Choroid plexus epithelial cell (primary cell): ENCODE data around the gene NEDD8.

Experiments used
- DNase-seq: peaks from one replicate; pipeline ENCODE4 v3.0.0-alpha.2; 2010; ENCODE audit warnings: low read depth
- H3K4me3 ChIP-seq: 2 replicates; pipeline ENCODE4 v1.5.1; 2011; ENCODE audit warnings: low read depth, mild to moderate bottlenecking, control low read depth, low read length, moderate library complexity
- TF ChIP-seq, protein P1 (sequence below): conservative IDR thresholded peaks from 2 replicates; pipeline ENCODE4 v1.5.1; 2011; ENCODE audit warnings: low read depth, mild to moderate bottlenecking, control low read depth, inconsistent platforms, low read length, moderate library complexity

The NEDD8 gene

DNA sequence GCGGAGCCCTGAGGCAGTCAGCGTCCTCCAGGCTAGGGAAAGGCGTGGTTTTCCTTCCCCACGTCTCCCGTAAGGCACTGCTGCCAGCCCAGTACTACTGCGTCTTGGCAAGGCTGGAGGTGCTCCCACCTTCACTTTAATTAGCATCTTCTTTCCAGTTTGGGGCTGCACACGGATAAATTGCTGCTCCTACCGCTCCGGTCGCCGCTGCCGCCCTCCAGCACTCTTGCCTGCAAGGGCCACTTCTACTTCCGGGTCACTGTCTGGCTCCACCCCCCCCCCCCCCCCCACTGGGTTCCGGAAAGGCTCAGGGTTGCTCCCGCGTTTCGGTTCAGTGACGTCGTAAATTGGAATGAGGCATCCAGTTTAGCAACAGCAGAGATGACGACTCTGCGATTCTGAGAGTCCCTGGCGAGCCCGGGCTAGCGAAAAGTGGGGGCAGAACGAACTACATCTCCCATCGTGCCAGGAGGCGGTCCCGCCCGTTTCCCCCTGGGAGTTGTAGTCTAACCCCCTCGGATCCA, at the start of gene NEDD8:
NEDD8 (minus strand) TSS at position 247 of the 524 bp plus-strand sequence; CDS start at position 147, 100 bp downstream.
- DNase-seq: peak; percentile 96

DNA sequence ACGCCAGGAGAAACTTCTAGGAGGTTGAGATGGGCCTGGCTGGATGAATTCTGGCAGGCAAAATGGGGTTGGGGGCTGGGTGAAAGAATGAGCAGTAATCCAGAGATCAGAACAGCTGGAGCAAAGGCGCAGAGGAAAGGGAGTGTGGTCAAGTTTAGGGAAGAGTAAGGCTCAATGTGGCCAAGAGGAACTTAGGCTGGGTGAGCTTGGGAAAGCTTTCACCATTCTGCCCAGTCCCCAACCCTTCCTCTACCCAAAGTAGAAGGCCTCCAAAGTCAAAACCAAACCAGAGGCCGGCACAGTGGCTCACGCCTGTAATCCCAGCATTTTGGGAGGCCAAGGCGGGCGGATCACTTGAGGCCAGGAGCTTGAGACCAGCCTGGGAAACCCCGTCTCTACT, 49.5 kb upstream of the NEDD8 start:
- no peak overlapping the region for H3K4me3 ChIP-seq
- TF ChIP-seq, protein P1, sequence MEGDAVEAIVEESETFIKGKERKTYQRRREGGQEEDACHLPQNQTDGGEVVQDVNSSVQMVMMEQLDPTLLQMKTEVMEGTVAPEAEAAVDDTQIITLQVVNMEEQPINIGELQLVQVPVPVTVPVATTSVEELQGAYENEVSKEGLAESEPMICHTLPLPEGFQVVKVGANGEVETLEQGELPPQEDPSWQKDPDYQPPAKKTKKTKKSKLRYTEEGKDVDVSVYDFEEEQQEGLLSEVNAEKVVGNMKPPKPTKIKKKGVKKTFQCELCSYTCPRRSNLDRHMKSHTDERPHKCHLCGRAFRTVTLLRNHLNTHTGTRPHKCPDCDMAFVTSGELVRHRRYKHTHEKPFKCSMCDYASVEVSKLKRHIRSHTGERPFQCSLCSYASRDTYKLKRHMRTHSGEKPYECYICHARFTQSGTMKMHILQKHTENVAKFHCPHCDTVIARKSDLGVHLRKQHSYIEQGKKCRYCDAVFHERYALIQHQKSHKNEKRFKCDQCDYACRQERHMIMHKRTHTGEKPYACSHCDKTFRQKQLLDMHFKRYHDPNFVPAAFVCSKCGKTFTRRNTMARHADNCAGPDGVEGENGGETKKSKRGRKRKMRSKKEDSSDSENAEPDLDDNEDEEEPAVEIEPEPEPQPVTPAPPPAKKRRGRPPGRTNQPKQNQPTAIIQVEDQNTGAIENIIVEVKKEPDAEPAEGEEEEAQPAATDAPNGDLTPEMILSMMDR: no peak
- DNase-seq: no peak

More for the DNA sequence above, at the start of gene NEDD8:
- peak within 1 kb of the TSS; percentile 89 for H3K4me3 ChIP-seq
- TF ChIP-seq, protein P1: no peak

DNA sequence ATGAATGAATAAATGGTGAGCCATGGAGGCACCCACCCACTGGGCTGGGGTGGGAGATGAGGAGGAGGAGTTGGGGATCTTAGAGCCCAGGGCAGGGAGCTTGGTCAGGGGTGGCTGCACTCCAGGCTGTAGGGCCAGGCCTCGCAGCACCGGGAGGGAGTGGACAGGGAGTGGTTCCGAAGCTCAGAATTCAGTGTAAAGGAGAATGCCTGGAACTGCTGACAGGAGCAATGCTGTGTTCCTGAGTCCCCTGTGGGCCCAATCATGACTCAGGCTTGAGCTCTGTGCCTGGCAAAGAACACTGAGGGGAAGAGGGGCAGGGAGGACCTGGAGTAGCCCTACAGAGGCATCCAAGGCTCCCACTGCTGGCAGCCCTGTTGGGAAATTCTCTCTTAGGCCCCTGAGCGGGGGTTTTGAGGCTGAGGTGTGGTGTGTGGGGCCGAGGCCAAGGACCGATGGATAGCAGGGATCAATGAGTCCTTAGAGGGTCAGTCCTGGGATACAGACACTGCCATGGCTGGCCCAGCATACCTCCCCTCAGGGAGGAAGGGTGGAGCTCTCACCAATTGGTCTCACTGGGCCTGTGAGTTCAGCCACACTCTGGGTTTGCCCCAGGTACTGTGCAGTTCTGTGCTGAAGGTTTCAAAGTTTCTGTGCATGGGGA, 48.8 kb upstream of the NEDD8 start:
- TF ChIP-seq, protein P1: no peak
- no peak for DNase-seq
- H3K4me3 ChIP-seq: no peak overlapping the region

DNA sequence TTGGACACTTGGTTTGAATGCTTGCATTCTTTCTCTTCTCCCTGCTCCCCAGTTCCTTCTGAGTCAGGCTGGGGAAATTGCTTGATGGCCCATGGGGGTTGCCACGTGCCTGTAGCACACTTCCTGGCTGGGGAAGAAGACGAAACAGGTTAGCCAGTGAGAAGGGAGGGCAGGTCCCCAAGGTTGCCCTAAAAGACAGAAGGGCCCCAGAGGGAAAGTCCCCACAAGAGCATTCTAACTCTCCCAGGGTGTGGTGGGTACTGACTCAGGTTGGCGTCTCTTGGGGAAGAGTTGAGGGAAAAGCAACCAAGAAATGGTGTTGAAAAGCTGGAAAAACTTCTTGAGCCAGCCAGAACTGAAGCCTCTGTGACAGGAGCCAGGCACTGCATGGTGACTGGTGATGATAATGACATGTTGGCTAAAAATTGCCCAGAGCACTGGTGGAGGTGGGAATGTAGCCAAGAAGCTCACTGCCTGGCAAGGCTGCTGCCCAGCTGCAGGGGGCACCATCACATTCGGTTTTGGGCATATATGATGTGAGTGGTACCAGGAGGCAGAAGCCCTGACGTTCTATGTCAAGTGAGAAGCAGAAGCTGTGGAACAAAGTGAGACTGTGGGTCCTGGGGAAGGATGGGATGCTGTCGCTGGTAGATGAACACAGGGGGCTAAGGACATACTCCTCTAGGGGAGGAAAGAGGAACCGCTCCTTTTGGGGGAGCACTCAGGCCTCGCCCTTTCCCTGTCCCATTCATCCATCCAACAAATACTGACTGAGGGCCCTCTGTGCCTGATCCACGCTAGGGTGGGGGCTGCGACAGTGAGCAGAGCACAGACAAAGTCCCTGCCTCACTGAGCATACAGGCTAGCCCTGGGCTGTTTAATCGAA, 47.4 kb upstream of the NEDD8 start:
- TF ChIP-seq, protein P1: peak; percentile 3
- no peak overlapping the region for H3K4me3 ChIP-seq

DNA sequence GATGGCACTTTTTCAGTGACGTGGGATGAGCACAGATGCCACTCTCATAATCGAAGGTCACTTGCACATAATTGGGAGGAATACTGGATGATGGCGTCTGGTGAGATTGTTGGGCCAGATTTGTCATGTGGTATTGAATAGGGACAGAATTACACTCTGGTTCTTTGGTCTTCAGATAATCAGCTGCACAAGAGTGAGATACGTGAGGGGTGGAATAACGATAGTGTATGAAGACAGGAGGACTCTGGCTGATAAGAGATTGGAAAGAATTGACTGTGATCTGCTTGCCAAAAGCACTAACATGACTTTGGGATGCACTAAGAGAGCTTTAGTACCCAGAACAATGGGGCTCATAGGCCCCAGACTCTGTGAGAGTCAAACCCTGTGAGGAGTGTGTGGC, 46.3 kb upstream of the NEDD8 start:
- DNase-seq: no peak
- no peak overlapping the region for H3K4me3 ChIP-seq
- TF ChIP-seq, protein P1: no peak

More for the DNA sequence above, 47.4 kb upstream of the NEDD8 start:
- no peak for DNase-seq

DNA sequence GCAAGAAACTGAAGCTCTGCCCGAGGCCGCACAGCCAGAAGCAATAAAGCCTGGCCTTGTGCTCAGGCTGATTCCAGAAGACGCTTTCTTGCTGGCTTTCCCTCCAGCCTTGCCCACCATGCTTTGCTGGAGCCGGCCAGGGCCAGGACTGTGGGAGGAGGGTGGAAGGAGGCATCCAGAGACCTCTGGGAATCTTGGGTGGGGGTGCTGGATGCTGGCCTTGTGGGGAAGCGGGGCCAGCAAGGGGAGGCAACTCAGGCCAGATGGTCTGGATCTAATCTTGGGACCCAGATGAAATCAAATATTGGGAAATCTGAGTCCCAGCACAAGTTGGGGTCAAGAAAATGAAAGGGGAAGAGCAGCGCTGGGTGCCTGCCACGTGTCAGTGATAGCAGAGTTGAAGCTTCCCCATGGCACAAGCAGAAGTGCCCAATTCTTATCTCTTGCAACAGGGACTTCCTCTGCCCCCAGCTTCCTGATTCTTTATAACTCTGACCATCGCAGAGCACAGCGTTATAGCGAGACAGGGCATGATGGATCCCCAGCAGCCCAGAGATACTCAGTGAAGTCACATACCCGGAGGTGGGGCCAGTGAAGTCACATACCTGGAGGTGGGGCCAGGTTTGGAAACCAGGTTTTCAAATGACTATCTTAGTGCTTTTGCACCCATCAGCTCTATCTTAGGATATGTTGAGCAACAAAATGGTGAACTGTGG, 45.6 kb upstream of the NEDD8 start:
- no peak for DNase-seq
- TF ChIP-seq, protein P1: no peak

More for the DNA sequence above, 45.6 kb upstream of the NEDD8 start:
- no peak overlapping the region for H3K4me3 ChIP-seq
